Panc1 (cell line): Measurements from ENCODE around the gene ADARB2.

Source experiments
- POLR2AphosphoS5 ChIP-seq: IDR thresholded peaks from 2 replicates; pipeline ENCODE4 v1.6.1; 2012; ENCODE audit warnings: mild to moderate bottlenecking, low read depth, low read length, moderate library complexity
- SIN3A ChIP-seq: IDR thresholded peaks from 2 replicates; pipeline ENCODE4 v1.6.1; 2012; ENCODE audit warnings: low read depth, mild to moderate bottlenecking, low read length, moderate library complexity, borderline replicate concordance; ENCODE audit not compliant: insufficient read depth
- TF ChIP-seq, protein P1 (sequence below): fragments of 450-650 bp; IDR thresholded peaks from 2 replicates; pipeline ENCODE4 v1.5.1; 2017; ENCODE audit warnings: mild to moderate bottlenecking

GRCh38 chr10:1240341-1240775 lies 497.0 kb downstream of the ADARB2 start:
- no peak for TF ChIP-seq POLR2AphosphoS5
- TF ChIP-seq, protein P1, sequence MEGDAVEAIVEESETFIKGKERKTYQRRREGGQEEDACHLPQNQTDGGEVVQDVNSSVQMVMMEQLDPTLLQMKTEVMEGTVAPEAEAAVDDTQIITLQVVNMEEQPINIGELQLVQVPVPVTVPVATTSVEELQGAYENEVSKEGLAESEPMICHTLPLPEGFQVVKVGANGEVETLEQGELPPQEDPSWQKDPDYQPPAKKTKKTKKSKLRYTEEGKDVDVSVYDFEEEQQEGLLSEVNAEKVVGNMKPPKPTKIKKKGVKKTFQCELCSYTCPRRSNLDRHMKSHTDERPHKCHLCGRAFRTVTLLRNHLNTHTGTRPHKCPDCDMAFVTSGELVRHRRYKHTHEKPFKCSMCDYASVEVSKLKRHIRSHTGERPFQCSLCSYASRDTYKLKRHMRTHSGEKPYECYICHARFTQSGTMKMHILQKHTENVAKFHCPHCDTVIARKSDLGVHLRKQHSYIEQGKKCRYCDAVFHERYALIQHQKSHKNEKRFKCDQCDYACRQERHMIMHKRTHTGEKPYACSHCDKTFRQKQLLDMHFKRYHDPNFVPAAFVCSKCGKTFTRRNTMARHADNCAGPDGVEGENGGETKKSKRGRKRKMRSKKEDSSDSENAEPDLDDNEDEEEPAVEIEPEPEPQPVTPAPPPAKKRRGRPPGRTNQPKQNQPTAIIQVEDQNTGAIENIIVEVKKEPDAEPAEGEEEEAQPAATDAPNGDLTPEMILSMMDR: no peak
- no peak for TF ChIP-seq SIN3A
